ENCODE data around the gene TRAK1.

Gene TRAK1

GRCh38 chr3:42220436-42221121 is 129.4 kb downstream of the TRAK1 start:
- Histone ChIP-seq H3K79me1 (ENCODE audit: low read length) (no peaks in the 10 kb centered on the region), H3K4ac (ENCODE audit: low read depth, low read length) (no peak overlapping the region), H3K4me1 (ENCODE audit: control insufficient read depth in 1 of 2, insufficient read depth in 2 of 2, low read length in 2 of 2) (peaks cover 0 to 3% of the 10 kb centered on the region in 2 experiments), H4K12ac (ENCODE audit: low read depth, low read length) (no peak overlapping the region), H3K18ac (ENCODE audit: low read length) (no peak overlapping the region), H3K9me3 (ENCODE audit: insufficient read depth, low read depth, low read length) (no peaks in the 10 kb centered on the region), H2BK120ac (ENCODE audit: insufficient read depth, low read length, poor library complexity) (no peak overlapping the region), H3K79me2 (ENCODE audit: control insufficient read depth, insufficient read depth, low read length, poor library complexity) (no peaks in the 10 kb centered on the region), H4K91ac (ENCODE audit: low read depth, low read length) (no peak overlapping the region), H4K8ac (ENCODE audit: low read depth, low read length) (no peak overlapping the region), H3K27ac (ENCODE audit: low read depth, low read length) (no peak overlapping the region), H3K27me3 (ENCODE audit: insufficient read depth, low read length) (no peaks in the 10 kb centered on the region), H3K4me2 (ENCODE audit: low read length) (no peak overlapping the region), H3K9ac (ENCODE audit: low read length) (no peak overlapping the region), H2BK12ac (ENCODE audit: low read length) (no peak overlapping the region), H2AK5ac (ENCODE audit: low read length) (no peak overlapping the region), H2AFZ (ENCODE audit: insufficient read depth, low read length, poor library complexity) (no peak overlapping the region), H3K14ac (ENCODE audit: low read length) (no peak overlapping the region), H2BK5ac (ENCODE audit: low read depth, low read length, poor library complexity) (no peak overlapping the region), H3K23ac (ENCODE audit: low read length) (no peak overlapping the region), H3K36me3 (ENCODE audit: control insufficient read depth in 1 of 2, insufficient read depth in 2 of 2, low read length in 2 of 2) (peaks cover 50 to 56% of the 10 kb centered on the region in 2 experiments), H3K4me3 (ENCODE audit: low read depth, low read length) (peak overlapping the region; percentile 6)
- no peak for DNase-seq
- WGBS (ENCODE audit: extremely low coverage, insufficient coverage, insufficient read length), result no CpG with 5 or more reads among the region's 17 CpGs

GRCh38 chr3:42222942-42223693 is 132.0 kb downstream of the TRAK1 start:
- H2AFZ ChIP-seq (ENCODE audit: insufficient read depth, low read length, poor library complexity), result no peak overlapping the region
- no peak overlapping the region for H3K27ac ChIP-seq (ENCODE audit: low read depth, low read length)
- WGBS (ENCODE audit: extremely low coverage, insufficient coverage, insufficient read length), result no CpG with 5 or more reads among the region's 31 CpGs
- no peaks in the 10 kb centered on the region for H3K27me3 ChIP-seq (ENCODE audit: insufficient read depth, low read length)
- no peak overlapping the region for H4K8ac ChIP-seq (ENCODE audit: low read depth, low read length)
- no peak overlapping the region for H3K9ac ChIP-seq (ENCODE audit: low read length)
- H3K4ac ChIP-seq (ENCODE audit: low read depth, low read length), result no peak overlapping the region
- no peak overlapping the region for H3K23ac ChIP-seq (ENCODE audit: low read length)
- no peak overlapping the region for H3K14ac ChIP-seq (ENCODE audit: low read length)
- no peak overlapping the region for H4K12ac ChIP-seq (ENCODE audit: low read depth, low read length)
- DNase-seq, result no peak
- peaks cover 42 to 45% of the 10 kb centered on the region in 2 experiments for H3K36me3 ChIP-seq (ENCODE audit: control insufficient read depth in 1 of 2, insufficient read depth in 2 of 2, low read length in 2 of 2)
- H3K79me1 ChIP-seq (ENCODE audit: low read length), result no peaks in the 10 kb centered on the region
- H3K4me3 ChIP-seq (ENCODE audit: low read depth, low read length), result no peak overlapping the region
- H2BK12ac ChIP-seq (ENCODE audit: low read length), result no peak overlapping the region
- no peak overlapping the region for H2BK5ac ChIP-seq (ENCODE audit: low read depth, low read length, poor library complexity)
- no peak overlapping the region for H3K18ac ChIP-seq (ENCODE audit: low read length)
- no peak overlapping the region for H4K91ac ChIP-seq (ENCODE audit: low read depth, low read length)
- H3K4me2 ChIP-seq (ENCODE audit: low read length), result no peak overlapping the region
- H3K4me1 ChIP-seq (ENCODE audit: control insufficient read depth in 1 of 2, insufficient read depth in 2 of 2, low read length in 2 of 2), result peaks cover 0 to 3% of the 10 kb centered on the region in 2 experiments
- H2BK120ac ChIP-seq (ENCODE audit: insufficient read depth, low read length, poor library complexity), result no peak overlapping the region
- H3K79me2 ChIP-seq (ENCODE audit: control insufficient read depth, insufficient read depth, low read length, poor library complexity), result no peaks in the 10 kb centered on the region
- no peak overlapping the region for H2AK5ac ChIP-seq (ENCODE audit: low read length)
- H3K9me3 ChIP-seq (ENCODE audit: insufficient read depth, low read depth, low read length), result no peaks in the 10 kb centered on the region

GRCh38 chr3:42224178-42224577 is 133.0 kb downstream of the TRAK1 start:
- H2AFZ ChIP-seq (ENCODE audit: insufficient read depth, low read length, poor library complexity), result no peak overlapping the region
- no peak overlapping the region for H3K4ac ChIP-seq (ENCODE audit: low read depth, low read length)
- H3K9ac ChIP-seq (ENCODE audit: low read length), result no peak overlapping the region
- H2BK12ac ChIP-seq (ENCODE audit: low read length), result no peak overlapping the region
- no peak overlapping the region for H3K23ac ChIP-seq (ENCODE audit: low read length)
- no peak overlapping the region for H4K12ac ChIP-seq (ENCODE audit: low read depth, low read length)
- no peak overlapping the region for H3K18ac ChIP-seq (ENCODE audit: low read length)
- no peak overlapping the region for H3K27ac ChIP-seq (ENCODE audit: low read depth, low read length)
- no peaks in the 10 kb centered on the region for H3K79me1 ChIP-seq (ENCODE audit: low read length)
- H3K27me3 ChIP-seq (ENCODE audit: insufficient read depth, low read length), result no peaks in the 10 kb centered on the region
- H3K14ac ChIP-seq (ENCODE audit: low read length), result no peak overlapping the region
- no peak overlapping the region for H2AK5ac ChIP-seq (ENCODE audit: low read length)
- no peaks in the 10 kb centered on the region for H3K9me3 ChIP-seq (ENCODE audit: insufficient read depth, low read depth, low read length)
- no peak overlapping the region for H2BK5ac ChIP-seq (ENCODE audit: low read depth, low read length, poor library complexity)
- H3K4me2 ChIP-seq (ENCODE audit: low read length), result no peak overlapping the region
- H4K91ac ChIP-seq (ENCODE audit: low read depth, low read length), result no peak overlapping the region
- peaks cover 0 to 3% of the 10 kb centered on the region in 2 experiments for H3K4me1 ChIP-seq (ENCODE audit: control insufficient read depth in 1 of 2, insufficient read depth in 2 of 2, low read length in 2 of 2)
- no peak overlapping the region for H2BK120ac ChIP-seq (ENCODE audit: insufficient read depth, low read length, poor library complexity)
- no peaks in the 10 kb centered on the region for H3K79me2 ChIP-seq (ENCODE audit: control insufficient read depth, insufficient read depth, low read length, poor library complexity)
- no peak overlapping the region for H4K8ac ChIP-seq (ENCODE audit: low read depth, low read length)
- no CpG with 5 or more reads among the region's 9 CpGs for WGBS (ENCODE audit: extremely low coverage, insufficient coverage, insufficient read length)
- no peak overlapping the region for H3K4me3 ChIP-seq (ENCODE audit: low read depth, low read length)
- DNase-seq, result peak in 1 of 2 donors; percentile 37
- H3K36me3 ChIP-seq (ENCODE audit: control insufficient read depth in 1 of 2, insufficient read depth in 2 of 2, low read length in 2 of 2), result peaks cover 39 to 44% of the 10 kb centered on the region in 2 experiments

GRCh38 chr3:42224658-42225421 is 133.7 kb downstream of the TRAK1 start:
- Histone ChIP-seq H3K27ac (ENCODE audit: low read depth, low read length) (no peak overlapping the region), H2AFZ (ENCODE audit: insufficient read depth, low read length, poor library complexity) (no peak overlapping the region), H3K9ac (ENCODE audit: low read length) (no peak overlapping the region), H3K36me3 (ENCODE audit: control insufficient read depth in 1 of 2, insufficient read depth in 2 of 2, low read length in 2 of 2) (peaks cover 36 to 39% of the 10 kb centered on the region in 2 experiments), H3K23ac (ENCODE audit: low read length) (no peak overlapping the region), H4K12ac (ENCODE audit: low read depth, low read length) (peak overlapping the region; percentile 37), H3K4ac (ENCODE audit: low read depth, low read length) (no peak overlapping the region), H2AK5ac (ENCODE audit: low read length) (no peak overlapping the region), H3K27me3 (ENCODE audit: insufficient read depth, low read length) (no peaks in the 10 kb centered on the region), H3K18ac (ENCODE audit: low read length) (no peak overlapping the region), H2BK120ac (ENCODE audit: insufficient read depth, low read length, poor library complexity) (no peak overlapping the region), H4K8ac (ENCODE audit: low read depth, low read length) (no peak overlapping the region), H3K4me3 (ENCODE audit: low read depth, low read length) (no peak overlapping the region), H3K79me1 (ENCODE audit: low read length) (no peaks in the 10 kb centered on the region), H2BK5ac (ENCODE audit: low read depth, low read length, poor library complexity) (no peak overlapping the region), H2BK12ac (ENCODE audit: low read length) (no peak overlapping the region), H3K9me3 (ENCODE audit: insufficient read depth, low read depth, low read length) (no peaks in the 10 kb centered on the region), H4K91ac (ENCODE audit: low read depth, low read length) (no peak overlapping the region), H3K14ac (ENCODE audit: low read length) (no peak overlapping the region), H3K4me1 (ENCODE audit: control insufficient read depth in 1 of 2, insufficient read depth in 2 of 2, low read length in 2 of 2) (peaks cover 0 to 3% of the 10 kb centered on the region in 2 experiments), H3K4me2 (ENCODE audit: low read length) (no peak overlapping the region), H3K79me2 (ENCODE audit: control insufficient read depth, insufficient read depth, low read length, poor library complexity) (no peaks in the 10 kb centered on the region)
- DNase-seq, result peak; percentile 23 to 41
- WGBS (ENCODE audit: extremely low coverage, insufficient coverage, insufficient read length), result no CpG with 5 or more reads among the region's 12 CpGs

Measured in trophoblast cell (in vitro differentiated cells and primary cell).